Measurements from ENCODE around the gene MYL10.
"Not testable (repeated sequence)": the region's sequence is repeated elsewhere in the genome, so short reads cannot be mapped to it uniquely, and the experiment has no call there.

Gene MYL10

DNA sequence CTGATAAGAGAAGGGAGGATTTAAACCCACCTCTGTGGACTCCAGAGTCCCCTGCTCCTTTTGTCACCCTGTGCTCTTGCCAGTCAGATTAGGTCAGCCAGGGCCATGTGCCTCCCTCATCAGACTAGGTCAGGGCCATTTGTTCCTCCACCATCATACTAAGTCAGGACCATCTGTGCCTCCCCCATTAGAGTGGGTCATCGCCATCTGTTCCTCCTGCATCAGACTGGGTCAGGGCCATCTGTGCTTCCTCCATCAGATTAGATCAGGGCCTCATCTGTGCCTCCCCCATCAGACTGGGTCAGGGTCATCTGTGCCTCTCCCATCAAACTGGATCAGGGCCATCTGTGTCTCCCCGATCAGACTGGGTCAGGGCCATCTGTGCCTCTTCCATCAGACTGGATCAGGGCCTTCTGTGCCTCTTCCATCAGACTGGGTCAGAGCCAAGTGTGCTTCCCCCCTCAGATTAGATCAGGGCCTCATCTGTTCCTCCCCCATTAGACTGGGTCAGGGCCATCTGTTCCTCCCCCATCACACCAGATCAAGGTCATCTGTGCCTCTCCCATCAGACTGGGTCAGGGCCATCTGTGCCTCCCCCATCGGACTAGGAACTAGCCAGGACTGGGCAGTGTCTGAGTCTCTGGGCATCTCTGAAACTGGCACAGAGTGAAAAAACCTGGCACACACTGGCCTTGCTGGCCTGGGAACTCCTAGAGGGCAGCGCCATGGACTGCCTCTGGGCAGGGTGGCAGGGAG, 11.5 kb downstream of the MYL10 start:
- DNase-seq = no peak

DNA sequence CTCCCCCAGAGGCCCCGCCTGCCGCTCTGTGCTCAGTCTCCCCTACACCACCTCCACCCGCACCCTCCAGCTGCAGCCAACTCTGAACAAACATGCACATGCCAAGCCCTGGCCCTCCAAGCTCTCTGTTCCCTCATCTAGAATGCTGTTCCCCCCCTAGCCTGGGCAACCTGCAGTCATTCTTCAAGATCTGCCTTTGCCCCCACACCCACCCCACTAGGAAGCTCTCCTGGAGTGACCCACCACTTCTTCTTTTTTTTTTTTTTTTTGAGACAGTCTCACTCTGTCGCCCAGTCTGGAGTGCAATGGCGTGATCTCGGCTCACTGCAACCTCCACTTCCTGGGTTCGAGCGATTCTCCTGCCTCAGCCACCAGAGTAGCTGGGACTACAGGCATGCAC, 13.7 kb downstream of the MYL10 start:
- DNase-seq = no peak

DNA sequence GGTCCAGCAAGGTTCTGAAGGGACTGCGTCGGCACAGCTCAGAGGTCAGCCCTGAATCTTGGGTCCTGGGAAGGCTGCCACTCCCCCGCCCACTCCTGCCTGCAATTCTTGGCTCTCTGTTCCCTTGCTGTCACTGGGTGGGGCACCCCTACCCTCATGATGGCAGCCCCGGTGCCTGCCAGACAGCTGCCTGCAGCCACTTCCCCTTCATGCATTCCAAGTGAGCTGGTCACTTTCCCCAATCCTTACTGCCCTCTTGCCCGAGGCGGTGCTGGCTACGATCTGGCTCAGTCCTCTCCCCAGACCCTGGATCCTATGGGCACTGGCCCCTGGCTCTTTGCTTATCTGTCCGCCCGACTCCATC, 14.2 kb downstream of the MYL10 start:
- no peak for DNase-seq

DNA sequence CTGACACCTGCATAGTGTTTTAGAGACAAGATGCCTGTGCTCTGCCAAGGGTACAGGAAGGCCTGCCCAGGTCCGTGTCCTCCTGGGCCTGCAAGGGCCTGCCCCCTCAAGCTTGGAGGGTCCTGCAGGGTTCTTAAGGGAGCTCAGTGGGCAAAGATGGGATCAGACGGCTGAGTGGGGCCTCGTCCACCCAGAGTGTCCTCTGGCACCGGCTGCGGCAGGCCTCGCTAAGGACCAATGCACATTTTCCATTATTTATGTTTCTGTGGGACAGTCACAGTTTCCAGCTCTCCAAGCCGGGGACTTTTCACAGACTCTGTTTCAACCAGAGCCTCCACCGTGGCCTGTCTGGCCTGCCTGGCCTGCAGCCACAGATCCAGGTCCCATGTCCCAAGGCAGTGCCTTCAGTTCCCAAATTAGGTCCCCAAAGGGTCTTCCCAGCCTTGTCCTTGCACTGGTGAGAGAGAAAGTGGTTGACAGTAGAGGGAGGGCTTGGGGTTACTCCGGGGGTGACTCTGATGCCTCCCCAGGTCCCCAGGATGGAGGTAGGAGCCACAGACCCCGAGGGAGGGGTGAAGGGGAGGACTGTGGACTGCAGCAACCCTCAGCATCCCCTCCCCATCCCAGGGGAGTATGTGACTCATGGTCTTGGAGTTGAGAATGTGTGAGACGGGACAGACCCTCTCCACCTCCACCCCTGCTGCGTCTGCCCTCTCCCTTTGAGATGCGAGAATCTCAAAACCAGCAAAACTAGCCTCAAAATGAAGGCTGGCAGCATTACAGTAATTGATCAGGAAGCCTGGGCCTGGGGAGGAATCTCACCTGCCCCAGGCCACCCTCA, 14.8 kb downstream of the MYL10 start:
- DNase-seq = no peak

DNA sequence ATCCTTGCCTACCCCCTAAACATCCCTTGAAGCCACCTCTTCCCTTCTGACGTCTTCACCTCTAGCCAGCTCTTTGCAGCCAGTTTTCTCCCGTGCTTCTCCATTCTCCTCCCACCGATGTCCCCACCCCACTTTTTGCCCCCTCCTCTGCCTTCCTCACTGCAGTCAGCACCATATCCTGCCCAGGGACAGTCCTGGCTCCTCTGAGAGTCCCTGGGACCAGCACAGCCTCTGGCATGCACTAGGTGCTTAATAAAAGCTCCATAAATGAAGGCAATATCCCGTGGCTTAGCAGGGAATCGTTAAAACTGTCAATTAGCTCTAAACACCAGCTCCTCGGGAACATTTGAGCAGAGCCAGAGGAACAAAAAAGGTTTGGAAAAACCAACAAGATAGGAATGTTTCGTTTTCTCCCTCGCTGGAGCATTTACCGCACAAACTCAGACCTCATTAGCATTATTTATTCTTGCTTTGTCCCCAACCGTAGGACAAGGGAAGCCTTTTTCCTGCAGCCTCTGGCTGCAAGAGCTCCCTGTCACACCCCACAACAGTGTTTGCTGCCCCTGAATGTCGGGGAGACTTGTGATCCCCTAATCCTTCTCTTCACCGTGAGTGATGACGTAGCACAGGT, 16.1 kb downstream of the MYL10 start:
- no peak for DNase-seq

DNA sequence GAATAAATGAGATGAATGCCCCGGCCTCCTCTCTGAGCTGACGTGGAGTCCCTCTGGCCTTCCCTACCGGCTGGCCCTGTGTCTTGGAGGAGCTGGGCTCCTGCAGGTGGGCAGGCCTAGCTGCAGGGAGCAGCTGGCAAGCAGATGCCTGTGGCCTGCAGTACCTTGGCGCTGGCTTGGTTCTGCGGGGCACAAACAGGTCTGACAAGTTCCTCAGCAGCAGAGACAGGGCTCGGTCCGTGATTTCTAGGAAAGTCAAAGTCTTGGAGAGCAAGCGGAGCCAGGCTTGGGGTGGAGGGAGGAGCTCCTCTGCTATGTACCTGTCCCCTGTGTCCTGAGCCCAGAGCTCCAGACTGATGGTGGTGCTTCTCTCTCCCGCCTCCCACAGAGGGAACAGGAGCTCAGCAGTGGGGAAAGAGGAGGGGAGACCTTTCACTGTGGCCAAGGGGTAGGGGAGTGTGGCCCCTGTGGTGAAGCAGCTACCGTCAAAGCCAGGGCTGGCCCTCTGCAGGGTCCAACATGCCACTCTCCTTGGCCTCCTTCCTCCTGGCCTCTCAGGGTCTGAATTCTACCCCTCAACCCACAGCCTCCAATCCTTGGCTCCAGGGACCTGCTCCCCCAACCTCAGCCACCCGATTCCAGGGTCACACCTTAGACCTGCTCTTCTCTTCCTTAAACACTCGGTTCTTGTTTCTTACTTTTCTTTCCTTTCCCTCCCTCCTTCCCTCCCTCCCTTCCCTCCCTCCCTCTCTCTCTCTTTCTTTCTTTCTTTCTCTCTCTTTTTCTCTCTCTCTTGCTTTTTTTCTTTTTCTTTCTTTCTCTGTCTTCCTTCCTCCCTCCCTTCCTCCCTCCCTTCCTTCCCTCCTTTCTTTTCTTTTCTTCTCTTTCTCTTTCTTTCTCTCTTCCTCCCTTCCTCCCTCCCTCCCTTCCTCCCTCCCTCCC, 20.1 kb downstream of the MYL10 start:
- DNase-seq = peak; percentile 4

DNA sequence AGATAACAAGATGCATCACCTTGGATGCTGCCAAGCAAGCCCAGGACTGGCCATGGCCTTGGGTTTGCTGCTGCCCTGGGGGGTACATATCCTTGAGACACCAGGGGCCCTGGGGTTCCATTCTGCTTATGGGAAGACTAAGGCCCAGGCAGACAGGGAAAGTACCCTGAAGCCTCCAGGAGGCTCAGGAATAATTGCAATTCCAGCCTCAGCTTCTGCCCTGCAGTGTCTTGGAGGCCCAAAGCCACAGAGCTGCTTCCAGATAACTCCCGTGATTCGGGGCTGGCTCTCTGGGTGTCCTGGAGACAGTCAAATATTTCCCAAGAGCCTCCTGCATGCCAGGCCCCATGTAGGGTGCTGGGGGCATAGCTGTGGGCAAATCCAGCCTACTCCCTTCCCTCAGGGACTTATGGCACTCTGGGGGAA, 22.6 kb downstream of the MYL10 start:
- DNase-seq = no peak

DNA sequence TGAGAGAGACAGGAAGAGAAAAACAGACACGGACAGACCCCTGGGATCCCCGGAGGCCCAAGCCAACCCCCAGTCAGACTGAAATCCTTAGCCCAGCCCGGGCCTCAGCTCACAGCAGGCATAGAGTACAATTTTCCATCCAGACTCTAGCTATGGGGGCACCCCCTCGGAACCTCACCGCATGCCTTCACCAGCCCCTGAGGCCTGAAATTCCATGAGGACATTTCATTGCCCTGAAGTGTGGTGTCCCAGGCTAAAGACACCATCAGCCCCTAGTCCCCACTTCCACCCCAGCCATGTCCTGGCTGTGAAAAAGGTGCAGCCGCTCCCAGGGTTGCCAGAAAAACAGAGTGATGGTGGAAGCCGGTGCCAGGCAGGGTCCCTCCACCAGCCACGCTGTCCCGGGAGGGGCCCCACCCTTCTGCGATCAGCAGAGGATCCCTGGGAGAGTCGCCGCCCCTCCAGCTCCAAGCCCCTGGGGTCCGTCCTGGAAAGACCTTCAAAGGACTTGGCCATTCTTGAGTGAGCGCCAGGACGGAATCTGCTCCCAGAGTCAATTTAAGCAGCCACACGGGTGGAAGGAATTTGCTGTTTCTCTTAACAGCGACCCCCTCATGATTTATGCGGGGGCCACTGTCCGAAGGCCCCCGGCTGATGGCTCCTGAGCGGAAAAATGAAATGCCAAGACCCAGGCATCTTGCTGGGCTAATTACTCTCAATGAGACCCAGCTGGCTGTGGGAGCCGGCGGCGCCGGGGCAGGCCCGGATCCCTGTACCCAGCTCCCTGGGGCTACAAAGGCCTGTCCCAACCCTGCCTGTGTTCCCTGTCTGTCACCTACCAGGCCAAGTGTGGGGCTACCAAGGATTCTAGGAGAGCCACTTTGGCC, 23.2 kb downstream of the MYL10 start:
- DNase-seq = no peak

DNA sequence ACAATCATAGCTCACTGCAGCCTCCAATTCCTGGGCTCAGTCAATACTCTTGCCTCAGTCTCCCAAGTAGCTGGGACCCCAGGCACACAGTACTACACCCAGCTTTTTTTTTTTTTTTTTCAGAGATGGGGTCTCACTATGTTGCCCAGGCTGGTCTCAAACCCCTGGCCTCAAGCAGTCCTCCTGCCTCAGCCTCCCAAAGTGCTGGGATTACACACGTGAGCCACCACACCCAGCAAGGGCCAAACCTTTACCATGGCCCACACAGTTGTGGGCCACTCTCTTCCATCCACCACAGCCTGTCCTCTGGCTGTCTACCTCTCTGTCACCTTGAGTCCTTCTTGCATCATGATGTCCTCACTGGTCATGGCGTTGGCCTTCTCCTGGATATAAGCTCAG, 24.2 kb downstream of the MYL10 start:
- not testable (repeated sequence) for DNase-seq

DNA sequence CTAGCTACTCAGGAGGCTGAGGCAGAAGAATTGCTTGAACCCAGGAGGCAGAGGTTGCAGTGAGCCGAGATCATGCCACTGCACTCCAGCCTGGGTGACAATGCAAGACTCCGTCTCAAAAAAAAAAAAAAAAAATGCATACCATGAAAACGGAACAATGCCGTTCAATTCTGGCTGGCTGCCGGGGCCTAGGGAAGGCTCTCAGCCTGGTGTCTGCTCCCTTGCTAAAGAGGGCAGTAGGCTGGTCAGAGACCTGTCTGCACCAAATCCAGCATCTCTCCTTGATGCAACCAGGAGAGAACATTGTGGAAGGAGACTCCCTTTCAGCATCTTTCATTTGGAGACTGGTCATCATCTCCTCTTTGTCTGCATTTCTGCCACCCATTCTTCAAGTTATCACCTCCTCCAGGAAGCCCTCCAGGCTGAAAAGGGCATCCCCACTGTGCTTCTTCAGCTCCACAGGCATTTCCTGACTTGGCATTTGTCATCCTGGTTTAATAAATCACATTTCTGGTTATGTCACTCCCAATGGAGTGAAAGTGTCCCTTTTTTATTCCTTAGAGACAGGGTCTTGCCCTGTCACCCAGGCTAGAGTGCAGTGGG, 24.7 kb downstream of the MYL10 start:
- no peak for DNase-seq

DNA sequence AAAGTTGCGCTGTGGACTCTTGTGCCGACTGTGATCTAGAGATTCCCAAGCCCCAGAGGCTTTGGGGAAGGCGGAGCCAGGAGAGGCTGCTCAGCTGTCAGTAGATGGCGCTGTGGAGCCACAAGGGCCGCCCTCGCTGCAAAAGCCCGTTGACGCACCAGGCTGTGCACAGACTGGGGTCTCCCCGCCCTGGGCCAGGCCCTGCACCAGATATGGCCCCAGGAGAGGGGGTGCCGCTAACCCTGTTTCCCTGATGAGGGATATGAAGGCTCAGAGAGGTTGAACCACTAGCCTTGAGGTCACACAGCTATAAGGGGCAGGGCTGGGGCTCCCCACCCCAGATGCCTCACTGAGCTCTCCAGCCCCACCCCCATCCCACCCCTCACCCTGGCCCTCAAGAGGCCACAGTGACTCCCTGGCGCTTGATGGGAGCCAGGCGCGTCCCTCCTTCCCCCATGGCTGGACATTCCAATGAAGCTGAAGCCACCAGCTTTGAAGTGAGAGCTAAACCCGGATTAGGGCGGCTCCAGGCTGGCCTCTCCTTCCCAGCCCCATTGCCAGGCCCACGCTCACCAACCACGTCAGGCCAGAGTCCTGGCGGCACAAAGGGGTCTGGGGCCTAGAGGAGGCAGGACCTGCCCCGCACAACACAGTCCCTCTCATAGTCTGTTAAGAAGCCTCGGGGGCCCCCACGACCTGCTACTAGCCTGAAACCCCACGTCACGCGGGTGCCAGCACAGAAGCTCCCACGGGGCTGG, 26.4 kb downstream of the MYL10 start:
- peak; percentile 56 for DNase-seq

DNA sequence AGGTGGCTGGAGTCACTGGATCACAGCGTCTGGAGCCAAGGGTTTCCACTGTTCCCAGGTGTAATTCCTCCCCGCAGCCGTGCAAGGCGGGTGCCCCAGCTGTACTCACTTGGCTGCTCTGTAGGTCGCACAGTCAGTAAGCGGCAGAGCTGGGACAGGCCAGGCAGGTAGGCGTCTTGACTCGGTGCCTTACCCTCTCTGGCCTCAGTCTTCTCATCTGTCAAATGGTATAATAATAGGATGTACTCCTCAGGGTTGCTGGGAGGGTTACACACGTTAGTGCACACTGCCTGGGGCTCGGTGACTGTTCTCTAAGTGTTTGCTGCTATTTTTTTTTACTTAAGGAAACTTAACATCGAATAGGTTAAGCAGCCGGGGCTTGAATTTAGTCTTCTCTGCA, 27.0 kb downstream of the MYL10 start:
- DNase-seq = no peak

DNA sequence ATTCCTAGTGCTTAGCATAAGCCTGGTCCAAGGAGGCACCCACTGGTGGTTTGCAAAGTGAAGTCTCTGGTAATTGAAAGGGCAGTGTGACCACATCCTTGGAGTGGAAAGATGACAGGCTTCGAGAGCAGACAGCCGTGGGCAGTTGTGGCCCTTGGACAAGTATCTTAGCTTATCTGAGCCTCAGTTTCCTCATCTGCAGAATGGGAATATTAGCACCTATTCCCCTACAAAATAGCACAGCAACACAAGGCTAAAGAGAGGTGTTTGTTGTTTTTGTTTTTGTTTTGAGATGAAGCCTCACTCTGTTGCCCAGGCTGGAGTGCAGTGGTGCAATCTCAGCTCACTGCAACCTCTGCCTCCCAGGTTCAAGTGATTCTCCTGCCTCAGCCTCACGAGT, 29.3 kb downstream of the MYL10 start:
- no peak for DNase-seq

DNA sequence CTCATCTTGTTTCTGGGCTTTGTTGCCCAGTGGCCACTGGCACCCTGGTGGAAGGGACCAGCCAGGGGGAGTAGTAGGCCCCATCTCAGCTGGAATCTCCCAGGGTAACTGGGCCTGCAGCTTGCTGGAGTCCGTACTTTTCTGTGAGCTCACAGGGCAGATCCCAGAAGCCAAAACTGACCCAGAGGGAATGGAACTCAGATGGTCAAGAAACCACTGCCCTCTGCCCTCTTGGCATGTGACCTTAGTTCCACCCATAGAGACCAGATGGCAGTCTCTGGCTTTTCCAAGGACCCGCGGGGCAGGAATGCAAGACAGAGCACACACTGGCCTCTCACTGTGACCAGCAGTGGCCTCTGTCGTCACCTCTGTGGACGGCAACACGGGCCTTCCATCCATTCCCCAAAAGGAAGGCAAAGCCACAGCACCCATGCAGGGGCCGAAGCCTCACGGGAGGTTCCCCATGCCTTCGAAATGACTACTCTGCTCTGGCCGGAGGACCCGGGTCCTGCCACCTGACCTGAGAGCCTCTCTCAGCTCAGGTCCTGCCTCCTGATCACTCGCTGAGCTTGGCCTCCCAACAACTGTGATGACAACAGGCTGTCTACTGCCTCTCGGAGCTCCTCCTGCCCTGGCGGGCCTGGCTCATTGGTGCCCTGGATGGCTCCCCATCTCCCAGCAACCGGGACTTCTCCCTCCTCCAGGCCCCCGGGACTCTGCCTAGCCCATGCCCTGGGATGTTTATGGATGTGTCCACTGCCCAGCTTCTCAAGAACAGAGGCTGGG, 29.9 kb downstream of the MYL10 start:
- DNase-seq = no peak

DNA sequence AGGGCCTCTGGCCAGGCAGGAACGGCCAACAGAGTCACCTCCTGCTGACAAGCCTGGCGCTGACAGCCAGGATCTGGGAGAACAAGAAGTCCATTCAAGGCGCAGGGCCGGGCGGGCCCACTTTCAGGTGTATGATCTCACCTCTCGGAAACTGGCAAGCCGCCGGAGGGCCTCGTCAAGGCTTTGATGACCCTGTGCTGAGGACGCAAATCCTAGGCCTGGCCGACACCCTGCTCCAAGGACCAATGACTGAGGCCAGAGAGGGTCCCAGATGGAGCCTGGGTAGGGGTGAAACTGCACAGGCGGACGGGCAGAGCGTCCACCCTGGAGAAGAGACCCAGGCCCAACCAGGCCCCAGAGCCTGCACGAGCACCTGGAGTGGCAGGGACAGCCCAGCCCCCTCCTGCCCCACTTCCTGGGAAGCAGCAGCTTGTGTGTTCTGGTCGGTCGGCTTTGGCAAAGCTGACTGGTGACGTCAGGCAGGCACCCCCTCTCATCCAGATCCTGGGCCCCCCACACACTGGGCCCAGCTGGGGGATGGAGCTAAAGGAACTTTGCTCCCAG, 30.6 kb downstream of the MYL10 start:
- peak; percentile 44 for DNase-seq

DNA sequence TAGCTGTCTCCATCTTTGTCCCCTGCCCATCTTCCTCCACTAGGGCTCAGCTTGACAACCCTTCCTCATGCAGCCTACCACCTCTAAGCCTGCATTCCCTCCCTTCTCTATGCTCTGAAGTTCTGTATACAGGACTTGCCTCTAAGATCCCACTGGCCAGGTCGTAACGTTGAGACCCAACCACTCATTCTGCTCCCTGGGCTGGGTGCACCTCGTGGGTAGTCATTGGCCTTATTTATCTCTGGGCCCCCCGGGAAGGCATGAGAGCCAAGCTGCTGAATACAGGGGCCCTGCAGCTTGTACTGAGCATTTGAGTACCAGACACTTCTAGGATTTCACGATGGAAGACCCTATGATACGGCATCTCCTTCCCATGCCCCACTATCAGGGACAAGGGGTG, 31.2 kb downstream of the MYL10 start:
- no peak for DNase-seq

DNA sequence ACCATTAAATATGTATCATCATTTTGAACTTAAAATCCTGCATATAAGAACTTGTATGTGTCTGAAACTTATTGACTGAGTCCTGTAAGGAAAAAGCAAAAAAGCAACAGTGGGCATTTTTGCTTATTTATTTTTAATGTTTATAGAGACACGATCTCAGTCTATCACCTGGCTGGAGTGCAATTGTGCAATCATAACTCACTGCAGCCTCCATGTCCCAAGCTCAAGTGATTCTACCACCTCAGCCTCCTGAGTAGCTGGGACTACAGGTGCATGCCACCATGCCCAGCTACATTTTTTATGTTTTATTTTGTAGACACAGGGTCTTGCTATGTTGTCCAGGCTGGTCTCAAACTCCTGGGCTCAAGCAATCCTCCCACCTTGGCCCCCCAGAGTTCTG, 32.2 kb downstream of the MYL10 start:
- no peak for DNase-seq

DNA sequence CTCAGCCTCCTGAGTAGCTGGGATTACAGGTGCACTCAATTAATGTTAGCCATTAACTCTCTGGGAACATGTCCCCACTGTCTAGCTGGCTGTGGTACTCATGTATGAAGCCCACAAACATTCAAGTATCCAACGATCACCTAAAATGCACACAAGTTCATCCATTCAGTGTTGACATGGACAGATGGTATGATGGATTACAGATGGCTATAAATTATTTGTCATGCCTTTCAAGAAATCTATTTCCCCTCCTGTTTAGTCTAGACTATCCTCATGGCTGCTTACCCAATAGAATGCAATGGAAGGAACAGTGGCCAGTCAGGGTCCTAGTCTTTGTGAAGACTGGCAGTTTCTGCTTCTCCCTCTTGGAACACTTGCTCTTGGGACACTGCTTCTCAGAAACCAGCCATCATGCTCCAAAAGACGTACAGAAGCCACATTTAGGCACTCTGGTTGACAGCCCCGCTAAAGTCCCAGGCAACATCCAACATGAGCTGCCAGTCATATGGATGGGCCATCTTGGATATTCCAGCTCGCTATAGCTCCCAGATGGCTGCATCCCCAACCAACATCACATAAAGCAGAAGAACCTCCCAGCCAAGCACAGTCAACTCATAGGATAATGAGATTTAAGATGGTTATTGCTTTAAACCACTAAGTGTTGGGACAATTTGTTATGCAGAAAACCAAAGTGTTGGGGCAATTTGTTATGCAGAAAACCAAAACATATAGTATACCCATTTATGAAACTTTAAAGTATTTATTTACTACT, 33.1 kb downstream of the MYL10 start:
- no peak for DNase-seq

DNA sequence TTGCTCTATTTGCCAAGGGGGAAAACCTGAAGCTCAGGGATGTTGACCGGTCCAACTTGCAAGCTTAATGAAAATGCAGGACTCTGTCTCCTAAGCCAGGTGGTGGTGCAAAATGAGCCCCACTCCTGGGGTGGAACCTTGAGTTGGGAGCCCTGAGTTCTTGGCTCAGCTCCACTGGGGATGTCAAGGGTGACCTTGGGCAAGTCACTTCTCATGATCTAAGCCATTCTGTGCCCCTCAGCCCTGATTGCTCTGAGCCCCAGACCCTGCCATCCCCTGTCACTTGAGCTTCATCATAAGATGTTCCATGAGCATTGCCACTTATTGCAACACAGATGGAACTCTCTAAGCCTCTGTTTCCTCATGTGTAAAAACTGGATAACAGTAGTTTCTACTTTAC, 33.9 kb downstream of the MYL10 start:
- no peak for DNase-seq
